Trophoblast cell (in vitro differentiated cells and primary cell): Measurements from ENCODE around the gene CRYGN.

Experiments
- DNase-seq, 2 donors: peaks; one replicate each; pipeline ENCODE4 v3.0.0-alpha.2; 2016
- H2AFZ ChIP-seq: 2 replicates; pipeline ENCODE4 v1.6.1; 2013; ENCODE audit warnings: low read length, moderate library complexity, mild to moderate bottlenecking; ENCODE audit not compliant: insufficient read depth, poor library complexity
- H2AK5ac ChIP-seq: 2 replicates; pipeline ENCODE4 v1.6.1; 2013; ENCODE audit warnings: mild to moderate bottlenecking, low read length
- H2BK120ac ChIP-seq: 2 replicates; pipeline ENCODE4 v1.6.1; 2013; ENCODE audit warnings: low read length, mild to moderate bottlenecking, moderate library complexity; ENCODE audit not compliant: insufficient read depth, poor library complexity
- H2BK12ac ChIP-seq: 2 replicates; pipeline ENCODE4 v1.6.1; 2013; ENCODE audit warnings: mild to moderate bottlenecking, low read length, moderate library complexity
- H2BK5ac ChIP-seq: 2 replicates; pipeline ENCODE4 v1.6.1; 2013; ENCODE audit warnings: low read length, low read depth, moderate library complexity, mild to moderate bottlenecking; ENCODE audit not compliant: poor library complexity
- H3K14ac ChIP-seq: 2 replicates; pipeline ENCODE4 v1.6.1; 2013; ENCODE audit warnings: mild to moderate bottlenecking, low read length
- H3K18ac ChIP-seq: 2 replicates; pipeline ENCODE4 v1.6.1; 2013; ENCODE audit warnings: mild to moderate bottlenecking, low read length
- H3K23ac ChIP-seq: 2 replicates; pipeline ENCODE4 v1.6.1; 2013; ENCODE audit warnings: low read length
- H3K27ac ChIP-seq: 2 replicates; pipeline ENCODE4 v1.5.1; 2013; ENCODE audit warnings: low read depth, mild to moderate bottlenecking, inconsistent platforms, low read length, moderate library complexity
- H3K27me3 ChIP-seq: 2 replicates; pipeline ENCODE4 v1.6.1; 2013; ENCODE audit warnings: inconsistent platforms, mild to moderate bottlenecking, low read length, moderate library complexity; ENCODE audit not compliant: insufficient read depth
- H3K36me3 ChIP-seq, 2 experiments: 1 replicate in 1 of 2; 2 replicates in 1 of 2; pipeline ENCODE4 v1.6.1; 2013; ENCODE audit warnings: low read length in 2 of 2, mild to moderate bottlenecking in 2 of 2, moderate library complexity in 1 of 2; ENCODE audit not compliant: insufficient read depth in 2 of 2, control insufficient read depth in 1 of 2
- H3K4ac ChIP-seq: 2 replicates; pipeline ENCODE4 v1.6.1; 2013; ENCODE audit warnings: low read depth, mild to moderate bottlenecking, low read length, moderate library complexity
- H3K4me1 ChIP-seq, 2 experiments: 1 replicate in 1 of 2; 2 replicates in 1 of 2; pipeline ENCODE4 v1.6.1; 2013; ENCODE audit warnings: low read length in 2 of 2, mild to moderate bottlenecking in 2 of 2, moderate library complexity in 1 of 2; ENCODE audit not compliant: insufficient read depth in 2 of 2, control insufficient read depth in 1 of 2
- H3K4me2 ChIP-seq: 2 replicates; pipeline ENCODE4 v1.6.1; 2013; ENCODE audit warnings: inconsistent platforms, mild to moderate bottlenecking, low read length, moderate library complexity
- H3K4me3 ChIP-seq: 2 replicates; pipeline ENCODE4 v1.5.1; 2013; ENCODE audit warnings: mild to moderate bottlenecking, low read depth, low read length, inconsistent platforms
- H3K79me1 ChIP-seq: one replicate; pipeline ENCODE4 v1.6.1; 2013; ENCODE audit warnings: low read length
- H3K79me2 ChIP-seq: 2 replicates; pipeline ENCODE4 v1.6.1; 2013; ENCODE audit warnings: low read length, mild to moderate bottlenecking; ENCODE audit not compliant: control insufficient read depth, insufficient read depth, poor library complexity
- H3K9ac ChIP-seq: 2 replicates; pipeline ENCODE4 v1.6.1; 2013; ENCODE audit warnings: mild to moderate bottlenecking, low read length
- H3K9me3 ChIP-seq: 2 replicates; pipeline ENCODE4 v1.6.1; 2013; ENCODE audit warnings: low read depth, mild to moderate bottlenecking, control low read depth, inconsistent platforms, low read length; ENCODE audit not compliant: insufficient read depth
- H4K12ac ChIP-seq: 2 replicates; pipeline ENCODE4 v1.6.1; 2013; ENCODE audit warnings: low read depth, mild to moderate bottlenecking, low read length, moderate library complexity
- H4K8ac ChIP-seq: 2 replicates; pipeline ENCODE4 v1.6.1; 2013; ENCODE audit warnings: low read depth, mild to moderate bottlenecking, low read length, moderate library complexity
- H4K91ac ChIP-seq: one replicate; pipeline ENCODE4 v1.6.1; 2013; ENCODE audit warnings: low read depth, mild to moderate bottlenecking, low read length, moderate library complexity
- WGBS: extraction: QIAGEN DNeasy Blood & Tissue Kit; methylation state at CpG from one replicate; pipeline ENCODE4 v1.1.7; 2013; ENCODE audit warnings: missing lambda C conversion rate; ENCODE audit not compliant: insufficient read length, insufficient coverage; ENCODE audit errors: extremely low coverage; 5-methylcytosine and 5-hydroxymethylcytosine counted together

Gene CRYGN

DNA sequence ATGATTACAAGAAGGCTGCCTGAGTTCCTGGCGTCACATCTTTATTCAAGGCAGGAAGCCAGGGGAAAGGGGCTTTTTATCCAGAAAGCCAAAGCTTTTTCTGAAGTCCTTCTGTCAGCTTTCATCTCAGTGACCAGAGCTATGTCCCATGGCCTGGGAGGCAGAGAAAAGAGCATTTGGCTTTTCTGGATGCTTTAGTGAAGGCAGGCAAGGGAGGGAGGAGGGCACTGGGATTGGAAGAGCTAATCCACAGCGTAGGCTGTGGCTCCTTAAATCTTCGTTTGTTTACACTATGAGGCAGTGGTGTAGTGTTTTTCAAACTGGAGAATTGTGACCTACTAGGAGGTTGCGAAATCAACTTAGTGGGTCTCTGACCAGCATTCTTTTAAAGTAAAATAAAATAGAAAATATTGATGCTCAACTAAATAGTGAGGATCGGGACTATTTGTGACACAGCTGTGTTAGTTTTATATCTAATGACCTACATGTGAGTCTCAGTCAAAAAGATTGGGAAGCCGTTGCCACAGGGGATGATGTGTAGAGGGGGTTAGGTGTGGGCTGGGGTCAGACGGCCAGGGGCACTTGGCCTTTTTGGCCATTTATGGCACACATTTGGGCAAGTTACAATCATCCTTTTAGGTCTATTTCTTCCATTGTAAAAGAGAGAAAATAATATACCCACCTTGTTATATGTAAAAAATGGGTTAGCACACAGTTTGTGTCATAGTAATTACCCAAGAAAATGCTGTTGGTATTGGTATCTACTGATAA is 14.1 kb downstream of the CRYGN start:
- H4K91ac ChIP-seq, result no peak overlapping the region
- peaks cover 22% of the 10 kb centered on the region for H3K79me1 ChIP-seq
- H2AK5ac ChIP-seq, result no peak overlapping the region
- H3K4ac ChIP-seq, result no peak overlapping the region
- no peak overlapping the region for H4K8ac ChIP-seq
- H4K12ac ChIP-seq, result no peak overlapping the region
- WGBS, result no CpG with 5 or more reads among the region's 7 CpGs
- H3K23ac ChIP-seq, result no peak overlapping the region
- no peak overlapping the region for H3K18ac ChIP-seq
- no peak for DNase-seq
- H3K4me2 ChIP-seq, result no peak overlapping the region
- no peak overlapping the region for H2AFZ ChIP-seq
- no peak overlapping the region for H2BK120ac ChIP-seq
- no peak overlapping the region for H3K27ac ChIP-seq
- no peak overlapping the region for H3K4me3 ChIP-seq
- no peaks in the 10 kb centered on the region for H3K27me3 ChIP-seq
- peaks cover 3% of the 10 kb centered on the region for H3K79me2 ChIP-seq
- peaks cover 32 to 37% of the 10 kb centered on the region in 2 experiments for H3K4me1 ChIP-seq
- no peak overlapping the region for H3K14ac ChIP-seq
- no peak overlapping the region for H3K9ac ChIP-seq
- peaks cover 3% of the 10 kb centered on the region for H3K9me3 ChIP-seq
- peak overlapping the region; percentile 1 for H2BK12ac ChIP-seq
- no peaks in the 10 kb centered on the region for H3K36me3 ChIP-seq
- H2BK5ac ChIP-seq, result no peak overlapping the region

DNA sequence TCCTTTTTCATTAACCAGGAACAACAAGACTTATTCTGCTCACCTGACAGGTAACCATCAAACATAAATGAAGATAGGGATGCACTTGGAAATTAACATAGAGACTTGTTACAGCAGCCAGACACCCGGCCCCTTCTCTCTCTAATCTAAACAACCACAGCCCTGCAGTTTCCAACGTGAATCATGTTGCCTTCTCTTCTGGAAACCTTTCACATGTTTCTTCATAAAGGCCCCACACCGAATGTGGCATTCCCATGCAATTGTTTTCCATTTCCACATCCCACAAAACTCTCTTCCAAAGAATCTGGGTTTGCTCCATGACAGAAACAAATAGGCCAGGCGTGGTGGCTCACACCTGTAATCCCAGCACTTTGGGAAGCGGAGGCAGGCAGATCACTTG is 15.1 kb downstream of the CRYGN start:
- Histone ChIP-seq H3K36me3 (peaks cover 0 to 2% of the 10 kb centered on the region in 2 experiments), H4K12ac (no peak overlapping the region), H3K79me1 (peaks cover 22% of the 10 kb centered on the region), H3K4me1 (peaks cover 28 to 32% of the 10 kb centered on the region in 2 experiments), H3K27ac (no peak overlapping the region), H3K23ac (no peak overlapping the region), H3K9me3 (peaks cover 8% of the 10 kb centered on the region), H4K91ac (no peak overlapping the region), H2BK12ac (no peak overlapping the region), H3K27me3 (no peaks in the 10 kb centered on the region), H2AFZ (no peak overlapping the region), H2AK5ac (no peak overlapping the region), H2BK120ac (no peak overlapping the region), H3K14ac (no peak overlapping the region), H2BK5ac (no peak overlapping the region), H3K4me2 (no peak overlapping the region), H3K9ac (no peak overlapping the region), H3K18ac (no peak overlapping the region), H3K4me3 (no peak overlapping the region), H3K4ac (no peak overlapping the region), H4K8ac (no peak overlapping the region), H3K79me2 (peaks cover 3% of the 10 kb centered on the region)
- no peak for DNase-seq
- no CpG with 5 or more reads among the region's 5 CpGs for WGBS

DNA sequence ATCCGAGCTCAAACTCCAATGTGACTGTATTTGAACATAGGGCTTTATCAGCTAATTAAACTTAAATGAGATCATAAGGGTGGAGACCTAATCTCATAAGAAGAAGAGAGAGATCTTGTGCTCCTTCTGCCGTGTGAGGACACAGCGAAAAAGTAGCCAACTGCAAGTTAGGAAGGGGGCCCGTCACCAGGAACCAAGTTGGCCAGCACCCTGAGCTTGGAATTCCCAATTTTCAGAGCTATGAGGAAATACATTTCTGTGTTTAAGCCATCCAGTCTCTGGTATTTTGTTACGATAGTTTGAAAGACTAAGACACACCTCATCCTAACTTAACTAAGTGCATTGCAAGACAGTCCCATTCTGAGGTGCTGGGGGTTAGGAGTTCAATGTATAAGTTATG is 16.0 kb downstream of the CRYGN start:
- Histone ChIP-seq H2BK12ac (no peak overlapping the region), H3K4me1 (peaks cover 21 to 24% of the 10 kb centered on the region in 2 experiments), H4K12ac (no peak overlapping the region), H3K27me3 (no peaks in the 10 kb centered on the region), H3K14ac (no peak overlapping the region), H3K4me2 (no peak overlapping the region), H2BK120ac (no peak overlapping the region), H2AK5ac (no peak overlapping the region), H3K27ac (no peak overlapping the region), H2BK5ac (no peak overlapping the region), H3K9ac (no peak overlapping the region), H3K36me3 (peaks cover 0 to 2% of the 10 kb centered on the region in 2 experiments), H3K79me1 (peaks cover 17% of the 10 kb centered on the region), H3K4me3 (no peak overlapping the region), H4K8ac (no peak overlapping the region), H3K9me3 (peaks cover 8% of the 10 kb centered on the region), H3K18ac (no peak overlapping the region), H2AFZ (no peak overlapping the region), H4K91ac (no peak overlapping the region), H3K4ac (no peak overlapping the region), H3K23ac (no peak overlapping the region), H3K79me2 (peaks cover 3% of the 10 kb centered on the region)
- WGBS, result no CpG with 5 or more reads among the region's 5 CpGs
- DNase-seq, result peak in 1 of 2 donors; percentile 46

DNA sequence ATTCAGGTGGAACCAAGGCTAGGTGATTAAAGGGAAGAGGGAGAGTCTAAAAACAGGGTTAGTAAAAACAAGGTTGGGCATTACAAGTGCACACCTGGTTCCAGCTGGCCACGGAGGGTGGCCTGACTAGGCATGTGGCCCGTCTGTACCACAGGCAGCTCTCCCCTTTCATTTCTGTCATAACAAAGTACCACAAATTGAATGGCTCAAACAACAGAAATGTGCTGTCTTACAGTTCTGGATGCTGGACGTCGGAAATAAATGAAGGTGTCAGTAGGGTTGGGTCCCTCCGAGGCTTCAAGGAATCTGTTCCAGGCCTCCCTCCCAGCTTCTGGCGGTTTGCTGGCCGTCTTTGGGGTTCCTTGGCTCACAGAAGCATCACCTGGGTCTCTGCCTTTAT is 16.7 kb downstream of the CRYGN start:
- Histone ChIP-seq H3K9me3 (peaks cover 8% of the 10 kb centered on the region), H3K14ac (no peak overlapping the region), H3K4me2 (no peak overlapping the region), H3K23ac (no peak overlapping the region), H3K18ac (no peak overlapping the region), H3K9ac (no peak overlapping the region), H3K27ac (no peak overlapping the region), H3K79me1 (peaks cover 12% of the 10 kb centered on the region), H2BK5ac (no peak overlapping the region), H3K27me3 (no peaks in the 10 kb centered on the region), H3K4me1 (peaks cover 17 to 20% of the 10 kb centered on the region in 2 experiments), H2BK12ac (no peak overlapping the region), H2AFZ (no peak overlapping the region), H2AK5ac (no peak overlapping the region), H2BK120ac (no peak overlapping the region), H3K36me3 (peaks cover 0 to 2% of the 10 kb centered on the region in 2 experiments), H3K79me2 (peaks cover 3% of the 10 kb centered on the region), H4K91ac (no peak overlapping the region), H4K8ac (no peak overlapping the region), H4K12ac (no peak overlapping the region), H3K4ac (no peak overlapping the region), H3K4me3 (no peak overlapping the region)
- no CpG with 5 or more reads among the region's 7 CpGs for WGBS
- DNase-seq, result no peak
